GM10248 (cell line): Measurements from ENCODE around the gene EBF4.

Experiments used
- CTCF ChIA-PET: fragments of 300-600 bp; sonication (Branson Sonifier 250); formaldehyde crosslinking; extraction: SDS; loops from one replicate; lab custom pipeline; 2021; ENCODE audit warnings: antibody characterized with exemption; lab: Yijun Ruan, JAX
- POLR2A ChIA-PET: fragments of 350-650 bp; sonication (Branson Sonifier 250); formaldehyde crosslinking; extraction: SDS; loops from one replicate; lab custom pipeline; 2020; ENCODE audit warnings: antibody characterized with exemption; lab: Yijun Ruan, JAX
- DNase-seq: peaks from one replicate; pipeline ENCODE4 v3.0.0; 2012; ENCODE audit errors: extremely low spot score
- CTCF ChIP-seq: IDR thresholded peaks from 2 replicates; pipeline ENCODE4 v1.5.1; 2012; ENCODE audit warnings: mild to moderate bottlenecking, low read depth; ENCODE audit errors: extremely low read depth, missing control alignments, control extremely low read depth

EBF4 gene

GRCh38 chr20:2690718-2691117 lies 1.9 kb upstream of the EBF4 start:
- no peak for DNase-seq
- ChIA-PET CTCF (no interaction called here), POLR2A (no interaction called here)
- no peak for TF ChIP-seq CTCF

- CTCF ChIA-PET: no interaction called here
- POLR2A ChIA-PET: no interaction called here
- no peak for DNase-seq
- TF ChIP-seq CTCF: no peak
Measured at GRCh38 chr20:2691127-2691526, 1.5 kb upstream of the EBF4 start.

GRCh38 chr20:2691663-2692035 lies 931 bp upstream of the EBF4 start:
- no peak for DNase-seq
- ChIA-PET CTCF (interaction anchor here (1.1 kb wide), 1 partner anchor 9 kb away, joined by 4 read pairs; no protein-coding TSS in a partner anchor), POLR2A (no interaction called here)
- no peak for TF ChIP-seq CTCF

GRCh38 chr20:2692886-2693285 lies 306 bp downstream of the EBF4 start:
- ChIA-PET CTCF (no interaction called here), POLR2A (interaction anchor here (0.6 kb wide), 1 partner anchor 23 kb away, joined by 3 read pairs; no protein-coding TSS in a partner anchor)
- DNase-seq: peak; percentile 46
- no peak for TF ChIP-seq CTCF

GRCh38 chr20:2693286-2694007 lies 867 bp downstream of the EBF4 start:
- DNase-seq: peak; percentile 67
- peak; percentile 2 for TF ChIP-seq CTCF
- POLR2A ChIA-PET: no interaction called here
- CTCF ChIA-PET: interaction anchor here (1.1 kb wide), 1 partner anchor 16 kb away, joined by 3 read pairs; no protein-coding TSS in a partner anchor

- no peak for DNase-seq
- CTCF ChIA-PET: interaction anchor here (1.1 kb wide), 1 partner anchor 15 kb away, joined by 3 read pairs; no protein-coding TSS in a partner anchor
- TF ChIP-seq CTCF: no peak
- POLR2A ChIA-PET: no interaction called here
Measured at GRCh38 chr20:2694008-2694471, 1.5 kb downstream of the EBF4 start.
